Lung (tissue), 12 donors: ENCODE measurements around the gene ANKRD22. TPM values are rescaled to one million over a fixed set of nuclear protein-coding genes. Genes with fewer than 3 reads are reported as not detected.

Source experiments
- ATAC-seq: fragments of 200-7000 bp; cut with Tn5 transposase; one replicate; pipeline ENCODE4 v1.9.1; 2020; ENCODE audit warnings: moderate number of reproducible peaks; ENCODE audit not compliant: insufficient read depth, low FRiP score
- DNase-seq, 3 donors: peaks; one replicate each; pipeline ENCODE4 v3.0.0-alpha.2; 2013 to 2017
- H3K27ac ChIP-seq, 2 donors: one replicate each; pipeline ENCODE4 v1.5.1; 2013; ENCODE audit warnings: mild to moderate bottlenecking in 2 of 2, moderate library complexity in 2 of 2, control low read depth in 1 of 2, inconsistent platforms in 1 of 2, low read depth in 1 of 2, low read length in 1 of 2
- H3K27me3 ChIP-seq, 3 donors: one replicate each; pipeline ENCODE4 v1.5.1; 2013; ENCODE audit warnings: low read length in 2 of 3; ENCODE audit not compliant: control insufficient read depth in 3 of 3, insufficient read depth in 3 of 3
- H3K36me3 ChIP-seq, 4 donors: one replicate each; pipeline ENCODE4 v1.5.1; 2013; ENCODE audit warnings: low read length in 4 of 4, mild to moderate bottlenecking in 1 of 4, moderate library complexity in 1 of 4; ENCODE audit not compliant: control insufficient read depth in 4 of 4, insufficient read depth in 4 of 4
- H3K4me1 ChIP-seq, 5 donors: one replicate each; pipeline ENCODE4 v1.5.1; 2013; ENCODE audit warnings: low read length in 5 of 5, mild to moderate bottlenecking in 2 of 5, moderate library complexity in 1 of 5; ENCODE audit not compliant: control insufficient read depth in 5 of 5, insufficient read depth in 5 of 5
- H3K4me3 ChIP-seq: one replicate; pipeline ENCODE4 v1.5.1; 2013; ENCODE audit warnings: mild to moderate bottlenecking, control low read depth, moderate library complexity
- H3K9ac ChIP-seq, 2 donors: one replicate each; pipeline ENCODE4 v1.5.1; 2013; ENCODE audit warnings: low read length in 2 of 2, control low read depth in 1 of 2; ENCODE audit not compliant: insufficient read depth in 1 of 2
- H3K9me3 ChIP-seq, 4 donors: one replicate each; pipeline ENCODE4 v1.5.1; 2013; ENCODE audit warnings: low read length in 3 of 4, mild to moderate bottlenecking in 1 of 4, moderate library complexity in 1 of 4; ENCODE audit not compliant: control insufficient read depth in 4 of 4, insufficient read depth in 3 of 4
- CTCF ChIP-seq: IDR thresholded peaks from 2 replicates; pipeline ENCODE4 v1.5.1; 2012; ENCODE audit warnings: mild to moderate bottlenecking; ENCODE audit errors: control extremely low read depth, extremely low read depth
- WGBS, 2 donors: extraction: QIAGEN DNeasy Blood & Tissue Kit; methylation state at CpG; one replicate each; pipeline ENCODE4 v1.1.7; 2013; 5-methylcytosine and 5-hydroxymethylcytosine counted together
- polyA plus RNA-seq, 2 donors: library from polyadenylated mRNA; stranded (reverse); fragments of 200-250 nt; gene quantifications; one replicate each; pipeline ENCODE4 v1.2.1, GENCODE V29; 2013
- total RNA-seq, 2 donors: library from RNA; depleted of rRNA in 1 of 2; stranded (reverse); fragments of >200 nt in 1 of 2; gene quantifications; one replicate each; pipeline ENCODE4 v1.2.1, GENCODE V29; 2014 to 2021
- donor health status: control.
- donor health status: control.
- donor health status: Bipolar disorder and iron deficiency.
- donor health status: healthy.
- donor health status: DM: yes; HTN: yes; CAD: no.

The ANKRD22 gene
- total and polyA plus RNA-seq, 4 donors, result 1.1 to 23.1 (median 3.4) TPM

- DNase-seq, result no peak
- H3K4me1 ChIP-seq, result peaks cover 0 to 24% (median 0%) of the 10 kb centered on the region in 5 donors
- H3K36me3 ChIP-seq, result no peaks in the 10 kb centered on the region
- no peak overlapping the region for H3K9ac ChIP-seq
- no peak overlapping the region for H3K4me3 ChIP-seq
- WGBS, 2 donors, result 96% methylated on average over 2 of the region's 2 CpGs
- ATAC-seq, result no peak
- H3K27me3 ChIP-seq, result no peaks in the 10 kb centered on the region
- no peaks in the 10 kb centered on the region for H3K9me3 ChIP-seq
- no peak overlapping the region for H3K27ac ChIP-seq
- no peak for TF ChIP-seq CTCF
Measured at GRCh38 chr10:88866454-88866853, 14.8 kb upstream of the ANKRD22 start.

DNA sequence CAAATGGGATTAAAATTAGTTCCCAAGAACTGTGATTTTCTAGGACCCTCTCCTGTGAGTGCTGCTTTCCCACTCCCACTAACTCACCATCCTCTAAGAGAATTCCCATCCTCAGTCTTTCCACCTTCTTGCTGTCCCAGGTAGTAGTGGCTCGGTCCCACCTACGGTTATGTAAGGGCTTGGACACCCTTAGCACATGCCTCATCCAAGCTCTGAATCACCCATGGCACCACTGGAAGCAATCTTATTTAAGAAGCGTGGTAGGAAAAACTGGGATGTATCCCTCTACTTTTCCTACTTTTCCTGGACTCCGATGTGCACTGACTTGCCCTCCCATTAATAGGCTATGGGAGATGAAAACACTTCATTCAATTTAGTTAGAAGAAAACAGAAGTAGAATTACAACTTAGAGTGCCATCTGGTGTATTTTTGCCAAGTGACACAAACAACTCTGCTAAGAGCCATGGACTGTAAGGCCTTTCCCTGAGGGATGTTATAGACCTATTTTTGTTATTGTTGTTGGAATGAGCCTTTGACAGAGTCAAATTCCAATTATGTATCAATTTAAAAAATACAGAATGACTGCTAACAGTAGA is 13.7 kb upstream of the ANKRD22 start:
- no peaks in the 10 kb centered on the region for H3K9me3 ChIP-seq
- H3K4me3 ChIP-seq, result no peak overlapping the region
- H3K27ac ChIP-seq, result no peak overlapping the region
- ATAC-seq, result no peak
- 85 to 92% methylated on average over 4 of the region's 4 CpGs for WGBS, 2 donors
- H3K27me3 ChIP-seq, result no peaks in the 10 kb centered on the region
- H3K36me3 ChIP-seq, result no peaks in the 10 kb centered on the region
- H3K4me1 ChIP-seq, result peaks cover 0 to 24% (median 0%) of the 10 kb centered on the region in 5 donors
- no peak for TF ChIP-seq CTCF
- peak in 2 of 3 donors; percentile 72 to 79 for DNase-seq
- no peak overlapping the region for H3K9ac ChIP-seq

DNA sequence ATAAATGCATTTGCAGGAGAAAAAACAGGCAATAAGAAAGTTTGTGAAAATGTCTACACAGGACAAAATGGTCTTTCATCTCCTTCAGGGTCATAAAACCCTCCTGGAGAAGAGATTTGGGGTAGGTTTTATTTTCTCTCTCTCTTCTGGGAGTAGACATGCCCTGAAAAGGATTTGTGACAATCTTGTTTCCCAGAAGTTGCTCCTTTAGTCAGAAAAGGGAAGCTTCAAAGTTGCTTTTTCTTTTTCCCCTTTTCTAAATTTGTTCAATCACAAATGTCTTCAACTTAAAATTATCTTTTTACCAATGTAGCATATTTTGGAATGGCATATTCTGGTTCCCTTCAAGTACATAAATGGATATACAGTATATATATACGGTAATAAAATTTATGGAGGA is 9.4 kb upstream of the ANKRD22 start:
- H3K36me3 ChIP-seq, result no peaks in the 10 kb centered on the region
- no peak overlapping the region for H3K27ac ChIP-seq
- no peaks in the 10 kb centered on the region for H3K27me3 ChIP-seq
- H3K9ac ChIP-seq, result no peak overlapping the region
- H3K4me3 ChIP-seq, result no peak overlapping the region
- H3K4me1 ChIP-seq, result peaks cover 0 to 3% (median 0%) of the 10 kb centered on the region in 5 donors
- DNase-seq, result no peak
- no peak for ATAC-seq
- 38 to 91% methylated on average over 1 of the region's 1 CpG for WGBS, 2 donors
- no peak for TF ChIP-seq CTCF
- H3K9me3 ChIP-seq, result no peaks in the 10 kb centered on the region

DNA sequence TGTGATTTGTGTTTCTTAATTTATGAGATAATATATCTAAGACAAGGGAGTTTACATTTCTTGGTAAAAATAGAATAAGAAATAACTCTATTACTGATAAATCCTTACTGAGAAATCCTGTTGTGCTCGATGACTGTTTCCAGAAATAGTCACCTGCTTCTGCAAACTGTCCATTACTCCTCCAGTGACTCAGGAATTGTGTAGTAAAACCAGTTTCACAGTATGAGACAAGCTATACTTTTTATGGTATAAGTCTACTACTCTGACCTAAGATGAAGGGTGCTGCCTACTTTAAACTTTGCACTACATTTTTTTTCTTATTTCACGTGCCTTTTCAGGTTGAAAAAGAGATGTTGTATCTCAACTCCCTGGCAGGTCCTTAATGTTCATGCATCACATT is 6.8 kb upstream of the ANKRD22 start:
- Histone ChIP-seq H3K36me3 (no peaks in the 10 kb centered on the region), H3K9me3 (no peaks in the 10 kb centered on the region), H3K4me3 (no peak overlapping the region), H3K4me1 (peaks cover 2 to 10% (median 3%) of the 10 kb centered on the region in 5 donors), H3K27ac (no peak overlapping the region), H3K9ac (no peak overlapping the region), H3K27me3 (no peaks in the 10 kb centered on the region)
- WGBS, 2 donors, result 43 to 64% methylated on average over 2 of the region's 2 CpGs
- no peak for TF ChIP-seq CTCF
- DNase-seq (no peak), ATAC-seq (no peak)
